MV-4-11 (cell line): ENCODE measurements around the gene DDRGK1.

Source experiments
- DNase-seq: peaks from one replicate; lab custom pipeline; 2025; lab: John Stamatoyannopoulos, UW

The DDRGK1 gene

GRCh38 chr20:3164763-3165410, 39.6 kb downstream of the DDRGK1 start:
- no peak for DNase-seq

GRCh38 chr20:3164043-3164762, 40.3 kb downstream of the DDRGK1 start:
- DNase-seq = no peak

- no peak for DNase-seq
Measured at GRCh38 chr20:3163099-3164042, 41.1 kb downstream of the DDRGK1 start.

GRCh38 chr20:3162080-3162611, 42.3 kb downstream of the DDRGK1 start:
- DNase-seq = no peak

- DNase-seq = no peak
Measured at GRCh38 chr20:3161316-3162079, 43.0 kb downstream of the DDRGK1 start.

- no peak for DNase-seq
Measured at GRCh38 chr20:3160418-3160817, 44.1 kb downstream of the DDRGK1 start.

GRCh38 chr20:3158968-3159431, 45.5 kb downstream of the DDRGK1 start:
- DNase-seq = no peak

- DNase-seq = no peak
Measured at GRCh38 chr20:3157817-3158216, 46.7 kb downstream of the DDRGK1 start.

- DNase-seq = peak; percentile 89
Measured at GRCh38 chr20:3156811-3157619, 47.5 kb downstream of the DDRGK1 start.

GRCh38 chr20:3152057-3152644, 52.3 kb downstream of the DDRGK1 start:
- DNase-seq = peak; percentile 71

GRCh38 chr20:3150908-3151307, 53.6 kb downstream of the DDRGK1 start:
- DNase-seq = no peak

- no peak for DNase-seq
Measured at GRCh38 chr20:3146732-3147341, 57.6 kb downstream of the DDRGK1 start.

- DNase-seq = no peak
Measured at GRCh38 chr20:3141757-3142156, 62.7 kb downstream of the DDRGK1 start.
